HEK293T (cell line): ENCODE measurements around the gene CCDC38.

Experiments
- BHLHE40 ChIP-seq: fragments of 450-650 bp; IDR thresholded peaks from 2 replicates; pipeline ENCODE4 v1.6.1; 2016; ENCODE audit warnings: mild to moderate bottlenecking, moderate library complexity, borderline replicate concordance
- L3MBTL2 ChIP-seq: fragments of 450-650 bp; conservative IDR thresholded peaks from 2 replicates; pipeline ENCODE4 v1.6.1; 2016; ENCODE audit warnings: mild to moderate bottlenecking
- SP1 ChIP-seq: fragments of 450-650 bp; IDR thresholded peaks from 2 replicates; pipeline ENCODE4 v1.6.1; 2017
- SUZ12 ChIP-seq: fragments of 450-650 bp; IDR thresholded peaks from 2 replicates; pipeline ENCODE4 v1.6.1; 2016; ENCODE audit warnings: mild to moderate bottlenecking

DNA sequence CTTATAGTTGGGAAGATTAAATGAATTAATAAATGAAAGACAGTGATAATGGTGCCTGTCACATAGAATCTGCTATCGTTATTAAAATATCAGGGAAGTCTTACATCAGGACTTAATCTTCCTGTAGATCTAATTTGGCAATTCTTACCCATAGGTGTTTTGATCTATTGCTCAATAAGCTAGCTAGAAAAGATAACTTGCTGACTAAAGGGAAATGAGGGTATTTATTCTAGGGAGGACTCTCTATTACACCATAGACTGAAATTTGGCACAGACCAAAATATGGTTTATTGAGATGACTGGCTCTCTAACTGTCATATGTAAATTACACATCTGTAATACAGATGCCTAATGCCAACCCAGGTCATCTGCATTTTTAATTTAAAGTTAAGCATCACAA, 42.3 kb upstream of the CCDC38 start:
- TF ChIP-seq SUZ12 (no peak), L3MBTL2 (no peak), BHLHE40 (no peak), SP1 (no peak)
